ENCODE measurements around the gene CST2.

Gene CST2

DNA sequence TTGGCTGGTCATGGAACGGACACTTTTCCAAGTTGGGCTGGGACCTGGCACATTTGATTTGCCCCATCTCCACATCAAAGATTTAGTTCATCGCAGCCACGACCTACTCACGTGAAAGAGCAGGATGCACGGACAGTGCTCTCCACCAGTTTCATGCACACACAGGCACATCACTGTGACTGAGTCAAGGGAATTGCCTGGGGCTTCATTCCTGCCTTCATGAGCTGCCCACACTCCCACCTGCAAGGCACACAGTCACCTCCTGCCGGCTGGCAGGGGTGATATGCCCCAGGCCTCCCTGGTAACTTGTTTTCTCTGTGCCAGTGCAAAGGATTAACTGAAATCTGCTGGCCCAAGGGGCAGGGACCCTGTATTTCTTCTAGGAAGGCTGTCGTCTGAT, 52.4 kb downstream of the CST2 start:
- Histone ChIP-seq H3K4me1 (ENCODE audit: insufficient read depth, low read length) (0 out of 2 replicates have a peak, but pooled peaks cover 4% of the 10 kb centered on the region), H3K9me3 (ENCODE audit: insufficient read depth, low read depth, low read length) (no peaks in the 10 kb centered on the region), H3K36me3 (ENCODE audit: insufficient read depth, low read length) (no peaks in the 10 kb centered on the region), H3K9ac (ENCODE audit: low read depth, low read length) (no peak overlapping the region), H3K4me3 (ENCODE audit: low read length) (no peak overlapping the region), H3K27ac (ENCODE audit: low read depth, low read length) (no peak overlapping the region), H3K27me3 (ENCODE audit: insufficient read depth, low read length) (peaks cover 10% of the 10 kb centered on the region; the same call in 1 of the 2 replicates)
- 92% methylated on average over 7 of the region's 7 CpGs for WGBS
